ENCODE results near the gene IL17REL. TPM values are rescaled to one million over a fixed set of nuclear protein-coding genes. Genes with fewer than 3 reads are reported as not detected.
"Not testable (repeated sequence)": the region's sequence is repeated elsewhere in the genome, so short reads cannot be mapped to it uniquely, and the experiment has no call there.

Gene IL17REL
- total RNA-seq, 1 donor from 2014 or later: not detected

GRCh38 chr22:49991167-49991566, 21.4 kb downstream of the IL17REL start:
- no peak for DNase-seq (ENCODE audit: low spot score)

DNA sequence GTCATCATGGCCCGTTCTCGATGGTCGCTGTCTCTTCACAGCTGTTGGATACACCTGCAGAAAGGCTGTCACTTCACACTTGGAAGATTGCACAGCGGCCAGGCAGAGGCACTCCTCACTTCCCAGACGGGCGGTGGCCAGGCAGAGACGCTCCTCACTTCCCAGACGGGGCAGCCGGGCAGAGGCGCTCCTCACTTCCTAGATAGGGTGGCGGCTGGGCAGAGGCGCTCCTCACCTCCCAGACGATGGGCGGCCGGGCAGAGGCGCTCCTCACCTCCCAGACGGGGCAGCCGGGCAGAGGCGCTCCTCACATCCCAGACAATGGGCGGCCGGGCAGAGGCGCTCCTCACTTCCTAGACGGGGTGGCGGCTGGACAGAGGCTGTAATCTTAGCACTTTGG, 22.7 kb downstream of the IL17REL start:
- DNase-seq (ENCODE audit: low spot score): not testable (repeated sequence)

- no peak for DNase-seq (ENCODE audit: low spot score)
Observed at GRCh38 chr22:49986325-49986724, 26.2 kb downstream of the IL17REL start.

GRCh38 chr22:49983148-49984042, 29.2 kb downstream of the IL17REL start:
- no peak for DNase-seq (ENCODE audit: low spot score)

GRCh38 chr22:49981799-49982198, 30.8 kb downstream of the IL17REL start:
- not testable (repeated sequence) for DNase-seq (ENCODE audit: low spot score)

DNA sequence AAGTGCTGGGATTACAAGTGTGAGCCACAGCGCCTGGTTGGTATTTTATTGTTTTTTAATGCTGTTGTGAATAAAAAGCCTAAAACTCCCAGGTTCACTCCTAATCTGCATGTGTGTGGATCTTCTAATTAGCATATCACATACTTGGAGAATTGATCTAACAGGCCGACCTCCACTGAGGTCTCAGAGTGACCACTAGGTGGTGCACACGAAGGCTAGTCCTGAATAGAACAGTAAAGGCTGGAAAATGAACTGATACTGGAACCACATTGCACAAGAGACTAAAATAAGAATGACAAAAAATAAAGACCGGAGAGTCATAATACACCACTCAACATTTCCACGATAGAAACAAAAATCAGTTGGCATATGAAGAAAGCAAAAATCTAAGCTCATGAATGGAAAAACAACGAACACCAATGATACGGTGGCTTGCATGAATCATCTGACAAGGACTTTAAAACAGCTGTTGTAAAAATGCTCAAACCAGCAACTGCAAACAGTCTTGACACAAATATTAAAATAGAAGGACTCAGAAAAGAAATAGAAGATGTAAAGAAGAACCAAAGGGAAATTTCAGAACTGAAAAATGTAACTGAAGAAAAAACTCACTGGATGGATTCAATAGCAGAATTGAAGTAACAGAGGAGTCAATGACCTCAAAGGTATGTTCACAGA, 32.8 kb downstream of the IL17REL start:
- DNase-seq (ENCODE audit: low spot score): no peak

DNA sequence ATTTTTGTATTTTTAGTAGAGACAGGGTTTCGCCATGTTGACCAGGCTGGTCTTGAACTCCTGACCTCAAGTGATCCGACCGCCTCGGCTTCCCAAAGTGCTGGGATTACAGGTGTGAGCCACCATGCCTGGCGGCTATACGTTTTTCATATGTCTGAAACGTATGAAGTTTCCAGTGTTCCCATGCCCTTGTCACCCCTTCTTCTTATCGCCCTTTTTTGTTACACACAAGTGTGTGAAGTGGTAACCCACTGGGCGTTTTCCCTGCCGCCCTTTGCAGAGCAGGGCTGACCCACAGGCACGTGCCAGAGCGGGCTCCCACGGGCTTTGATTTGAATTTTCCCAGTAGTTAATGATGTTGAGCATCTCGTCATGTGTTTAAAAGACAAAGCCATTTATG, 35.0 kb downstream of the IL17REL start:
- no peak for DNase-seq (ENCODE audit: low spot score)

GRCh38 chr22:49976439-49977175, 36.0 kb downstream of the IL17REL start:
- no peak for DNase-seq (ENCODE audit: low spot score)

GRCh38 chr22:49975543-49976389, 36.8 kb downstream of the IL17REL start:
- no peak for DNase-seq (ENCODE audit: low spot score)

GRCh38 chr22:49973018-49973961, 39.3 kb downstream of the IL17REL start:
- DNase-seq (ENCODE audit: low spot score): no peak

DNA sequence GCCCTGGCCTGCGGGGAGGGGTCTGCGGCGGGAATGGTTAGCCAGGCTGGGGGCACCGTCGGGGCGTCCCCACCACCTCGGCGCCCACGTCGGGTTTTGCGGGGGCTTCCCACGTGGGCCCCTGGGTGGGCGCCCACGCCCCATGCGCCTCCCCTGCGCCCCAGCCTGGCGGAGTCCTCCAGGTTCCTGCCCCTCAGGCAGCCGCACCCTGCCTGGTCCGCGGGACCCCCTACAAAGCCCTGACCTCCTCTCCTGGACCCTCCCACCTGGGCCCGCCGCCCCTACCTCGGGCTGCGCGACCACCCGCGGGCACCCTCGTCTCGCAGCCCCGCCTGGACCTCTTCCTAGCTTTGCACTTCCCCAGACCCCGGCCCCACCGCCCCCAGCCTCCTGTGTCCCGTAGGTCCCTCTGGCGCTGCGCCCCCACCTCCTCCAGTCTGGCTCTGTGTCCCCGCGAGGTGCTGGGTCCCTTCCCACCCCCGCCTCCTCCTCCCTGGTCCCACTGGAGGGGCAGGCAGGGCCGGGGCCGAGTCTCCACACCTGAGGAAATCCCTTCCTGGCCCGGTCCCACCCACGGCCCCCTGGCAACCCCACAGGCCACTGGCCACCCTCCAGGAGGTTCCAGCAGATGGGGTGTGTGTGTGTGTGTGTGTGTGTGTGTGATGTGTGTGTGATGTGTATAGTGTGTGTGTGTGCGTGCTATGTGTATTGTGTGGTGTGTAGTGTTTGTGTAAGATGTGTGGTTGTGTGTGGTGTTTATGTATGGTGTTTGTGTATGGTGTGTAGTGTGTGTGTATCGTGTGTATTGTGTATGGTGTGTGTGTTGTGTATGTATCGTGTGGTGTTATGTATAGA, 40.2 kb downstream of the IL17REL start:
- DNase-seq (ENCODE audit: low spot score): no peak

DNA sequence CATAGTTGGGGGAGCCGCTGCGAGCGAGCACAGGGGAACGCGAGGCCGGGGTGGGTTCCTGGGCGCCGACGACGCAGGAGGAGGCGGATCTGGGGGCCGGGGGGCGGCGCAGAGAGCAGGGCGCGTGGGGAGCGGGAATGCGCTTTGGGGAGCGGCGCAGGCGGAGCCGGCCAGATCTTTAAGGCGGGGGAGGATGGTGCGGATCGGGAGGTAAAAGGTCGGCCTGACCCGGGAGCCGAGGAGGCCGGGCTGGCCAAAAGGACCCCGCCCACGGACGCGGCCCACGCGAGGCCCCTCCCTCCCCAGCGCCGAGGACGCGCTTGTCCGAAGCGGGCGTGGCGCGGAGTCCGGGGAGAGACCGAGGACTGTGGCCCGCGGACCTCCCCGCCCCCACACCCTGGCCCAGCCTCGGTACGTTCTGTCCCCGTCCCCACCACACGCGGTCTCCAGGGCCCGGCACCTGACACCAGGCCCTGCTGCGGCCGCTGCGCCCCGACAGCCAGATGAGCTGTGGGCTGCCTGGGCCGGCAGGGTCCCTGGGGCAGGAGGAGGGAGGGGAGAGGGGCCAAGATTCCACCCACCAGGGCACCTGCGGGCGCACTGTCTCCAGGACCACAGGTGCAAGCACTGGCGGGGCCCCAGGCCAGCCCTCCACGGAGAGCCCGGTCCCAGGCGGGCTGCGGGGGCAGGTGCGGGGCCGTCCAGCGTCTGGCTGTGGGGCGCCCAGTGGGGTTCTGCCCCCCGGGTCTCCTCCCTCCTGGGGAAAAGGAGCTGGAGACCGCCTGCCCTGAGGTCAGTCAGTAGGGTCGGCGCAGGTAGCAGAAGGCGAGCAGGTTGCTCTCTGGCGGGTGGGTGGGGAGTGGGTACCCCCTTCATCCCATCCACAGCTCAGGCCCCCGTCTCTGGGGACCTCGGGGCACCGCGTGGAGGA, 41.1 kb downstream of the IL17REL start:
- DNase-seq (ENCODE audit: low spot score): peak; percentile 44

DNA sequence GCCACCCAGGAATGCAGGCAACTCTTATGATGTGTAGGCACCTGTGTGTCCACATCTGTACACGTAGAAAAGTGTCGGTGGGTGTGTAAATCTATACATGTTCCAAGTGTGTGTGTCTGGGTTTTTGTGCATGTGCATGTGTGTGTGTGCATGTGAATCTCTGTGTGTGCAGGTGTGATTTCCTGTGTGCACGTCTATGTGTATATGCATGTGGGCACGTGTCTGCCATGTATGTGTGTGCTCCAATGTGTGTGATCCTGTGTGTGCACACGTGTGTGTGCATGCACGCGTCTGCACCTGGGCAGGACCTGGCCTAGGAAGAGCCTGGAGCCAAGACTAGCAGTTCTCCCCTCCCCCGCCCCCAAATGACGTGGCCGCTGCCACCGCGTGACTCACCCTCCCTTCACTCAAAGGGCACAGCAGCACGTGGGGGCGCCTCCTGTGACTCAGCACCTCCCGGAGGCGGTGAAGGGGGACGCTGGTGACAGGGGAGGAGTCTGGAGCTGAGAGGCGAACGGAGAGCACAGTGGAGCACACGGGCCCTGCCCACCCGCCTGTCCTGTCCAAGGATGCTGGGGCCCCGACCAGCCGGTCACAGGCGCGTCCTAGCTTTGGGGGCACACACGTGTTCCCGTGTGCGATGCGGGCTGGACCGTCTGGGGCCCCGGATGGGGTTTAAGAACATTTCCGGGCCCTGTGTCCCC, 41.9 kb downstream of the IL17REL start:
- peak; percentile 91 for DNase-seq (ENCODE audit: low spot score)

GRCh38 chr22:49969751-49970527, 42.6 kb downstream of the IL17REL start:
- DNase-seq (ENCODE audit: low spot score): no peak

GRCh38 chr22:49968831-49969661, 43.5 kb downstream of the IL17REL start:
- no peak for DNase-seq (ENCODE audit: low spot score)
